GM12872 (cell line): Measurements from ENCODE around the gene BRI3.

Experiments
- TF ChIP-seq, protein P1 (sequence below): IDR thresholded peaks from 3 replicates; pipeline ENCODE4 v1.5.1; 2011; ENCODE audit warnings: low read depth, mild to moderate bottlenecking, low read length, moderate library complexity; ENCODE audit not compliant: insufficient read depth

BRI3 gene, protein sequence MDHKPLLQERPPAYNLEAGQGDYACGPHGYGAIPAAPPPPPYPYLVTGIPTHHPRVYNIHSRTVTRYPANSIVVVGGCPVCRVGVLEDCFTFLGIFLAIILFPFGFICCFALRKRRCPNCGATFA

GRCh38 chr7:98280791-98281756 is at the start of gene BRI3:
Gene BRI3 (plus strand): TSS chr7:98281686. CDS start chr7:98281796, 110 bp downstream.
- TF ChIP-seq, protein P1, sequence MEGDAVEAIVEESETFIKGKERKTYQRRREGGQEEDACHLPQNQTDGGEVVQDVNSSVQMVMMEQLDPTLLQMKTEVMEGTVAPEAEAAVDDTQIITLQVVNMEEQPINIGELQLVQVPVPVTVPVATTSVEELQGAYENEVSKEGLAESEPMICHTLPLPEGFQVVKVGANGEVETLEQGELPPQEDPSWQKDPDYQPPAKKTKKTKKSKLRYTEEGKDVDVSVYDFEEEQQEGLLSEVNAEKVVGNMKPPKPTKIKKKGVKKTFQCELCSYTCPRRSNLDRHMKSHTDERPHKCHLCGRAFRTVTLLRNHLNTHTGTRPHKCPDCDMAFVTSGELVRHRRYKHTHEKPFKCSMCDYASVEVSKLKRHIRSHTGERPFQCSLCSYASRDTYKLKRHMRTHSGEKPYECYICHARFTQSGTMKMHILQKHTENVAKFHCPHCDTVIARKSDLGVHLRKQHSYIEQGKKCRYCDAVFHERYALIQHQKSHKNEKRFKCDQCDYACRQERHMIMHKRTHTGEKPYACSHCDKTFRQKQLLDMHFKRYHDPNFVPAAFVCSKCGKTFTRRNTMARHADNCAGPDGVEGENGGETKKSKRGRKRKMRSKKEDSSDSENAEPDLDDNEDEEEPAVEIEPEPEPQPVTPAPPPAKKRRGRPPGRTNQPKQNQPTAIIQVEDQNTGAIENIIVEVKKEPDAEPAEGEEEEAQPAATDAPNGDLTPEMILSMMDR, result no peak

DNA sequence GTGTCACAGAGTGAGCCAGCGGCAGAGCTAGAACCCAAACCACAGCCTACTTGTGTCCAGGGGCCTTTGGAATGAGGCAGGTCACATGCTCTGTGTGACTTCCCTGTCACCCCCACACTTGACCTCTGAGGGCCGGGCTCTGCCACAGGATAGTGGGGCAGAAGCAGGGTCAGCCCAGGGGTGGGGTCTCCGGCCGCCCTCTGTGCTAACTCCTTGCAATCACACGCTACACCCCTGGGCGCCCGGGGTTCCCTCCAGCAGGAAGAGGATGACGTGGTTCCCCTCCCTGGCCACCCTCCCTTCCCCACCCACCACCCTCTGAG is 49.3 kb upstream of the BRI3 start:
- TF ChIP-seq, protein P1, result no peak

DNA sequence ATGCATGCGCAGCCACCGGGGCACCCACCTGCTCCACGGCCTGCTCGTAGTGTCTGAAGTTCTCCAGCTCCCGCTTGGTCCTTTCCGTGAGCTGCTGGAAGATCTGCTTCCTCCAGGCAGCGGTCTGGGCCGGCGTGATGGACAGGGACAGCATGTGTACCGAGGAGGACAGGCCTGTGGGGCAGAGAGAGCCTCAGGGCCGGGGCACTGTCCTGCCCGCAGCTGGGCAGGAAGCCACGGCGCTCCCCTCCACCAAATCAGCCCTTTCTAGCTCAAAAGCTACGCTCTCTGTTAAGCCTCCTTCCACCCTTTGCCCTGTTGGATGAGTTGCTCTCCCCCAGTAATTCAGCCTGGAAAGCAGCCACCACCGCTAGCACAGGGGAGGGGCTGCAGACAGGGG is 48.7 kb upstream of the BRI3 start:
- TF ChIP-seq, protein P1, result no peak

- TF ChIP-seq, protein P1, result no peak
Observed at GRCh38 chr7:98233219-98234070, 48.0 kb upstream of the BRI3 start.

GRCh38 chr7:98234429-98235147 is 46.9 kb upstream of the BRI3 start:
- TF ChIP-seq, protein P1, result no peak

GRCh38 chr7:98235901-98236300 is 45.6 kb upstream of the BRI3 start:
- TF ChIP-seq, protein P1, result no peak
